NCI-H1417 (cell line): Measurements from ENCODE around the gene MAPK1.
"Not testable (repeated sequence)": the region's sequence is repeated elsewhere in the genome, so short reads cannot be mapped to it uniquely, and the experiment has no call there.

ENCODE experiments used
- DNase-seq, 3 experiments: peaks; one replicate each; lab custom pipeline; 2025; lab: John Stamatoyannopoulos, UW

MAPK1 gene

DNA sequence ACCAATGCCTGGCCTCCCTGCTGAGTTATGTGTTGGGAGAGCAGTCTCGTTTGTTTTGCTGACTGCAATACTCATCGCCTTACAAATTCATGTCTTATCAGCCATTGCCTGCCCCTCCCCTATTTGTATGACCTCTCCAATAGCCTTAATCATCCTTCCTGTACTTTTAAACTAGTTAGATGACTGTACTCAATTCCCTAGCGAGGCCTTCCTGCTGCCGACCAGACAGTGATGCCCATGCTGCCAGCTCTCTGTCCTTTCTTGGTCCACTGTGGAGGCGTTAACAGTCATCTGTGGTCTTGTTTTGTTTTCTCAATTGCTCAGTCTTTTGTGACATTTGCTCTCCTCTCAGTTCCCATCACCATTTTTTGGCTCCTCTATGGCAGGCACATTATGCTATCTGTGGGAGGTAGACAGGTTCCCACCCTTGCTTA, 111.6 kb downstream of the MAPK1 start:
- no peak for DNase-seq

DNA sequence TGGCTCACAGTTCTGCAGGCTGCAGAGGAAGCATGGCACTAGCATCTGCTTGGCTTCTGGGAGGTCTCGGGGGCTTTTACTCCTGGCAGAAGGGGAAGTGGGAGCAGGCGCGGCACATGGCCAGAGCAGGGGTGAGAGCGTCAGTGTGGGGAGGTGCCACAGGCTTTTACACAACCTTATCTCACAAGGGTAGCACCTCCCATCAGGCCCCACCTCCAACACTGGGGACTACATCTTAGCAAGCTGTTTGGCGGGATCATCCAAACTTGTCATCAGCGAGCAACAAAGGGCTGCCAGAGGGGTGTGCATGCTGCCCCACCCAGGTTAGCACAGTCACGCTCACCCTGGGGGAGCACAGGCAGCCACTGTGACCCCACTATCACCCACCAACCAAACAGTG, 112.9 kb downstream of the MAPK1 start:
- no peak for DNase-seq

- DNase-seq, result no peak
Measured at GRCh38 chr22:21753374-21754111, 113.9 kb downstream of the MAPK1 start.

DNA sequence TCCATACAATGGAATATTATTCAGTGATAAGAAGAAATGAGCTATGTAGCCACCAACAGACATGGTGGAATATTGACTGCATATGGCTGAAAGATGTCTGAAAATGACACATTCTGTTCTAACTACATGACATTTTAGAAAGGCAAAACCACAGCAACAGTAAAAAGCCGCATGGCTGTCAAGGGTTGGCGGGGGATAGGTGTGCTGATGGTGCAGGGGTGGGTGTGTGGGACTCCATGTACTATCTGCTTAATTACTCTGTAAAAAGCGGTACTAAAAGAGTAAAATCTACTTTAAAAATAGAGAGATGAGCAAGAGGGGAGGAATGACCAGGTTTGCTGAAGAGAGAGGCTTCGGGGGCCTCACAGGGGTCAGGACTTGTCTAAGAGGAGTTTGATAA, 115.2 kb downstream of the MAPK1 start:
- DNase-seq, result no peak

DNA sequence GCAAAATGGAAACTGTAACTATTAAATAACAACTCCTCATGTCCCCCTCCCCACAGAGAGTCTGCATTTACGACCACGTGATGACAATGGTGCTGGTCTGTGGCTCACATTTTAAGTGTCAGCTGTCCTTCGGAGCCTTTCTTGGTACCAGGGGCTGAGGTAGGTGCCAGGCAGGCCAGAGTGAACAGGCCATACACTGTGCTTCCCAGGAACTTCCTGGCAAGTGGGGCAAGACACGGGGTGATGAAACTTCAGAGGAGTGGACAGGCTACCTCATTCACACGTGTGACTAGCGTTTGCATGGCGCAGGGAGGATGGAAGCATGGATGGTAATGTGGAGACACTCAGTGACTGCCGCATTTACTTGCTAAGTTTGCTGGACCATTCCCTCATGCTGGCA, 121.5 kb downstream of the MAPK1 start:
- no peak for DNase-seq

GRCh38 chr22:21744917-21745316, 122.5 kb downstream of the MAPK1 start:
- not testable (repeated sequence) for DNase-seq

- DNase-seq, result no peak
Measured at GRCh38 chr22:21741790-21742189, 125.7 kb downstream of the MAPK1 start.

GRCh38 chr22:21741059-21741458, 126.4 kb downstream of the MAPK1 start:
- no peak for DNase-seq

DNA sequence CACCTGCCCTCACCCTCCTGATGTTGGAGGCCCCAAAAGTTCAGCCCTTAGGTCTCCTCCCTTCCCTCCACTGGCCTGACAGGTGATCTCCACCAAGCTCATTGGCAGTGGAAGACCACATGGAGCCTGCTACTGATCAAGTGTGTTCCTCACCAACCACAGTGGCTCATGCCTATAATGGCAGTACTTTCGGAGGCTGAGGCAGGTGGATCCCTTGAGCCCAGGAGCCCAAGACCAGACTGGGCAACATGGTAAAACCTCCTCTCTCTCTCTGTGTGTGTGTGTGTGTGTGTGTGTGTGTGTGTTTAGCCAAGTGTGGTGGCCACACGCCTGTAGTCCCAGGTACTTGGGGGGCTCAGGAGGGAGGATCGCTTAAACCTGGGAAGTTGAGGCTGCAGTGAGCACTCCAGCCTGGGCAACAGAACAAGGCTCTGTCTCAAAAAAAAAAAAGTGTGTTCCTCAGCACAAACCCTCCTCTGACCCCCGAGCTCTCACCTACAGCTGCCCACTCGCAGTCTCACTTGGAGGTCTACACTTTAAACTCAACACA, 127.5 kb downstream of the MAPK1 start:
- no peak for DNase-seq

DNA sequence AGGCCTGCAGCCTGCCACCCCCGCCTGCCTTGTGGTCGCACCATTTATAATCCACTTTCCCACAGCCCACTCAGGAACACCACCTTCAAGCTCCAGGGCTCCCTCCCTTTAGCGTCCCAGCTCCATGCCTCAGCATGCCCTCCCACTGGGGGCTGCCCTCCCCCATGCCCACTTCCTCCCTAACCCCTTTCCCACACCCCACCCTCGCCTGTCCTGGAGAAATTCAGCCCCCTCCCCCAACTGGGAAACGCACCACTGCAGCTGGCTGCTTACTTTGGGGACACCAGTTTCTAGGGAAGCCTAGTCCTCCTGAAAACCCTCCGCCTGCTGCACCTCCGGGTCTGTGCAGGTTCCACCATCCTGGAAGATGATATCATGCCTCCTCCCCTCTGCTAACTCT, 128.5 kb downstream of the MAPK1 start:
- DNase-seq, result no peak

- DNase-seq, result no peak
Measured at GRCh38 chr22:21738081-21738480, 129.4 kb downstream of the MAPK1 start.

DNA sequence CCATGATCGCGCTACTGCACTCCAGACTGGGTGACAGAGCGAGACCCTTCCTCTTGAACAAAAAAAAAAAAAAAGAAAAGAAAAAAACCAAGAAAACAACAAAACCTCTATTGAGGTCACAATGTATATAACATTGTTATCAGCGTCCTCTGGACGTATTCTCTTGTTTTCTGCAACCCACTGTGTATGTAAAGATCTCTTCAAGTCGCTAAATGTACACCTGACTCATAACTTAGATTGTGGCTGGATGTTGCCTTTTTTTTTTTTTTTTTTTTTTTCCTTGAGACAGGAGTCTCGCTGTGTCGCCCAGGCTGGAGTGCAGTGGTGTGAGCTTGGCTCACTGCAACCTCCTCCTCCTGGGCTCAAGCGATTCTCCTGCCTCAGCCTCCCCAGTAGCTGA, 130.5 kb downstream of the MAPK1 start:
- DNase-seq, result no peak

GRCh38 chr22:21736084-21736642, 131.3 kb downstream of the MAPK1 start:
- DNase-seq, result no peak

DNA sequence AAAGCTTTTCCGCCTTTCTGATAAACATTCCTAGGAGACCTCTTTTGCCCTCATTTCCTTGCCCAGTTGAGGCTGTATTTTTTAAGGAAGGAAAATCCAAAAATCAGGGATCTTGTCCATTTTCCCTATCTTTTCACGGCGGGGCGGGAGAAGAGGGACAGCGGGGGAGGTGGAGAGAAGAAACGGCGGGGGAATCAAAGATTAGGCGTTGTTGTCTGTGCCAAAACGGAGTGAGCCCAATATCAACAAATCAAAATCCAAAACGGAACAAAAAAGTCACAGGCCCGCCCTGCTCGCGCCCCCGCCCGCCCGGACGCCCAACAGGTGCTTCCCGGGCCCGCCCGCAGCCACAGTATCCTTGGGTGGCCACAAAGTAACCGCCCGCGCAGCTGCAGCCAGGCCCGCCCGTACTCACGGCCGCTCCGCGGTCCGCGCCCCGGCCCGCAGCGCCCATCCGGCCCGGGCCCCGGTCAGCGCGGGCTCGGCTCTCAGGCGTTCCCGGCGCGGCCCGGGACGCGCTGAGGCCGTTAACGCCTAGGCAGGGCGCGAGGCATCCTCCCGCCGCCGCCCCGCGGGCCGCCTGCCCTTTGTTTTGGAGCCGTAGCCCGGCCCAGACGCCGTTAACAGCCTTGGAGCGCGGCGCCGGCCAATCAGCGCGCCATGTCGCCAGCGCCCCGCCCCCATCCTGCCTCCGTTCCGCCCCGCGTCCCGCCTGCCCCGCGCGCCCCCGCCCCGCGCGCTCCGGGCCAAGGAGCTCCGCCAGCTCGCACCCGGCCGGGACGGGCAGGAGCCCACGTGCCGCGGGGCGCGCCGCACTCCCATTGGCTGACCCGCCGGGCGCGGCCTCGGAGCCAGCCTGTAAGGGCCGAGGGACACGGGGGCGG, 132.0 kb downstream of the MAPK1 start, which contains the start of gene YPEL1:
YPEL1 (minus strand) TSS at position 595 of the 884 bp plus-strand sequence. CDS start 25,050 bp downstream, outside the sequence.
- DNase-seq, result peak; percentile 91 to 93 (median 93)

- DNase-seq, result peak in 2 of 3 experiments; percentile 32 to 59
Measured at GRCh38 chr22:21734540-21735199, 132.8 kb downstream of the MAPK1 start.

GRCh38 chr22:21731503-21731902, 135.9 kb downstream of the MAPK1 start:
- no peak for DNase-seq

DNA sequence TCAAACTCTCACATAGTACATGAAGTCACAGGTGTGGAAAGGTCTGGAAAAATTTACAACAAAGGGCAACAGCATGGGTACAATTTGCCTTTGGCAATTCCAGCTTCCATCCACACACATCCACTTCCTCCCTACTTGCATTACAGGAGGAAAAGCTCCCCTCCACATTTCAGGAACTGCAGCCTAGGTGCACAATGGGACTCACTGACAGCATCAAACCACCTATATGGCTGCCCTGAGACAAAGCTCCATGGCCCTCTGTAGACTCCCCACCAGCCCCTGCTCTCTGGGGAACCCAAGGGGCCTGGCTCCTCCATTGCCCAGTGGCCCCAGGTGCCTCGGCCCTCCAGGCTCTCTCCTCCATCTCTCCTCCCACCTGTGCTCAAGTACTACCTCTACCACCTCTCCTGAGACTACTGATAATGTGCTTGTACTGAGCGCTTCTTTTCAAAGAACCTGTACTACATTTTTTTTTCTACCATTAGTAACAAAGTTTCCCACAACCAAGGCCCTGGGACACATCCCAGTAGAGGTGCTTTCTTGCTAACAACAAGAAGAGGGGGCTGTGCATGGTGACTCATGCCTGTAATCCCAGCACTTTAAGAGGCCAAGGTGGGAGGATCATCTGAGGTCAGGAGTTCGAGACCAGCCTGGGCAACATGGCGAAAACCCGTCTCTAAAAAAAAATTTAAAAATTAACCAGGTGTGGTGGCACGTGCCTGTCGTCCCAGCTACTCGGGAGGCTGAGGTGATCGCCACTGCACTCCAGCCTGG, 136.7 kb downstream of the MAPK1 start:
- no peak for DNase-seq

DNA sequence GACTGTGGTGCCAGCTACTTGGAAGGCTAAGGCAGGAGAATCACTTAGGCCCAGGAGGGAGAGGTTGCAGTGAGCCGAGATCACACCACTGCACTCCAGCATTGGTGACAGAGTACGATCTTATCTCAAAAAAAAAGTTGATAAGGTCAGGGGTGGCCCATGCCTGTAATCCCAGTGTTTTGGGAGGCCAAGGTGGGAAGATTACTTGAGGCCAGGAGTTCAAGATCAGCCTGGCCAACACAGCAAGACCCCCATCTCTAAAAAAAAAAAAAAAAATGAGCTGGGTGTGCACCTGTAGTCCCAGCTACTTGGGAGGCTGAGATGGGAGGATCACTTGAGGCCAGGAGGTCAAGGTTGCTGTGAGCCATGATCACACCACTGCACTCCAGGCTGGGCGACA, 138.3 kb downstream of the MAPK1 start:
- DNase-seq, result not testable (repeated sequence)

GRCh38 chr22:21728270-21728669, 139.2 kb downstream of the MAPK1 start:
- no peak for DNase-seq

GRCh38 chr22:21727768-21728167, 139.7 kb downstream of the MAPK1 start:
- no peak for DNase-seq

- no peak for DNase-seq
Measured at GRCh38 chr22:21727159-21727558, 140.3 kb downstream of the MAPK1 start.
